Colonic mucosa (tissue), 4 donors: ENCODE data around the gene EPHB1. TPM values are rescaled to one million over a fixed set of nuclear protein-coding genes. Genes with fewer than 3 reads are reported as not detected.

Experiments used
- DNase-seq: peaks from one replicate; pipeline ENCODE4 v3.0.0-alpha.2; 2020
- H3K27ac ChIP-seq: fragments of 200-600 bp; one replicate; pipeline ENCODE4 v1.8.0; 2021
- H3K27me3 ChIP-seq: fragments of 200-600 bp; one replicate; pipeline ENCODE4 v1.8.0; 2021
- H3K36me3 ChIP-seq: fragments of 200-600 bp; one replicate; pipeline ENCODE4 v1.8.0; 2021
- H3K4me1 ChIP-seq: fragments of 200-600 bp; one replicate; pipeline ENCODE4 v1.8.0; 2021; ENCODE audit warnings: mild to moderate bottlenecking
- H3K4me3 ChIP-seq: fragments of 200-600 bp; one replicate; pipeline ENCODE4 v1.8.0; 2021
- H3K9ac ChIP-seq, 2 donors: one replicate each; pipeline ENCODE4 v1.7.0; 2013; ENCODE audit warnings: control low read depth in 2 of 2, low read depth in 2 of 2, low read length in 2 of 2
- H3K9me3 ChIP-seq: fragments of 200-600 bp; one replicate; pipeline ENCODE4 v1.8.0; 2021
- intact Hi-C: fragments of 100-400 bp; cut with DNase I; formaldehyde crosslinking; loops from one replicate; pipeline ENCODE4 v1.14.1; 2022
- total RNA-seq, 2 donors: library from RNA; stranded (reverse); fragmentation: NEBNext Ultra II Directional in 1 of 2; extraction: Animal tissue kit (Norgen Biotek cat#: 25700) in 1 of 2; gene quantifications; one replicate each; pipeline ENCODE4 v1.2.1, GENCODE V29; 2021
- TF ChIP-seq, protein P1 (sequence below): fragments of 200-600 bp; IDR thresholded peaks from one replicate; pipeline ENCODE4 v1.8.0; 2022; ENCODE audit warnings: antibody characterized with exemption, mild to moderate bottlenecking
- donor health status: healthy.
- donor health status: DM: no; HTN: no; CAD: no.
- donor health status: DM: no; HTN: no; CAD: no.

Gene EPHB1
- total RNA-seq, 2 donors from 2014 or later = 0.40 to 0.74 TPM

DNA sequence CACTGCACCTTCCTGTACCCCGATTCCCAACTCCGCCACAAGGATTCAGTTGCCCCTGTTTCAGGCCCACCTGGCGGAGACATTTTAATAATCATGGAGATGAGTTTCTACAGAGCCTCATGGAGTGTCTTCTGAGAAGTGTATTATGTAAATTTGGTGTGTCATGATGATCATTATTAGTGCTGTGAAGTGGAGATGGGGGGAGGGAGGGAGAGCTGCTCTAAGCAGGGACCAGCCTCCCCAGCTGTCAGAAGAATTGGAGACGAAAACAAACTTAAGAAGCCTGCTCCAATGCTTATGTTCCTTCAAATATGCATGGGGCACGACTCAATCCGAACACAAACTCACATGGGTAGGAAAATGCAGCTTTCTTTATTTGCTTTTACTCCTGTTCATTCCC, 127.8 kb downstream of the EPHB1 start:
- Histone ChIP-seq H3K27ac (no peak overlapping the region), H3K4me3 (no peak overlapping the region)

DNA sequence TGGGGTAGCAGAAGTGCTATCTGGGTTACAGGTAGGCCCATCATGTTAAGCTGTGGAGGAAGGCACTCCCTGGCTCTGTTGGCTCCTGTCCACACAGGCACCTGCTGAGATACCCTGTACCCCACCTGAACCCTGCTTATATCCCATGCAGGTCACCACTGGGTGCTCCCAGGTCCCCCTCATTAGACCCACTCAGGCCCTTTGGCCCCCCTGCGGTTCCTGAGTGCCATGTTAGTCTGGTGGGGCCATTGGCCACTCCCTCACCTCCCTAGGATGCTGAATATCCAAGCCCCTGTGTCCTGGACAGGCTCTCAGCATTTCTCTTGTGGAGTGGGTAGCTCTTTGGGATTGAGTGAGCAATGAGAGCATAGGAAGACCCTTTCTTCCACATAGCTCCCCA, 128.2 kb downstream of the EPHB1 start:
- H3K27ac ChIP-seq = no peak overlapping the region
- DNase-seq = no peak
- no peaks in the 10 kb centered on the region for H3K4me1 ChIP-seq
- H3K9me3 ChIP-seq = no peaks in the 10 kb centered on the region
- TF ChIP-seq, protein P1, sequence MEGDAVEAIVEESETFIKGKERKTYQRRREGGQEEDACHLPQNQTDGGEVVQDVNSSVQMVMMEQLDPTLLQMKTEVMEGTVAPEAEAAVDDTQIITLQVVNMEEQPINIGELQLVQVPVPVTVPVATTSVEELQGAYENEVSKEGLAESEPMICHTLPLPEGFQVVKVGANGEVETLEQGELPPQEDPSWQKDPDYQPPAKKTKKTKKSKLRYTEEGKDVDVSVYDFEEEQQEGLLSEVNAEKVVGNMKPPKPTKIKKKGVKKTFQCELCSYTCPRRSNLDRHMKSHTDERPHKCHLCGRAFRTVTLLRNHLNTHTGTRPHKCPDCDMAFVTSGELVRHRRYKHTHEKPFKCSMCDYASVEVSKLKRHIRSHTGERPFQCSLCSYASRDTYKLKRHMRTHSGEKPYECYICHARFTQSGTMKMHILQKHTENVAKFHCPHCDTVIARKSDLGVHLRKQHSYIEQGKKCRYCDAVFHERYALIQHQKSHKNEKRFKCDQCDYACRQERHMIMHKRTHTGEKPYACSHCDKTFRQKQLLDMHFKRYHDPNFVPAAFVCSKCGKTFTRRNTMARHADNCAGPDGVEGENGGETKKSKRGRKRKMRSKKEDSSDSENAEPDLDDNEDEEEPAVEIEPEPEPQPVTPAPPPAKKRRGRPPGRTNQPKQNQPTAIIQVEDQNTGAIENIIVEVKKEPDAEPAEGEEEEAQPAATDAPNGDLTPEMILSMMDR = no peak
- no peak overlapping the region for H3K9ac ChIP-seq
- H3K36me3 ChIP-seq = no peaks in the 10 kb centered on the region
- no peaks in the 10 kb centered on the region for H3K27me3 ChIP-seq
- intact Hi-C loops = no loop called here
- no peak overlapping the region for H3K4me3 ChIP-seq

More for the DNA sequence above, 127.8 kb downstream of the EPHB1 start:
- TF ChIP-seq, protein P1 = no peak
- no peaks in the 10 kb centered on the region for H3K36me3 ChIP-seq
- H3K9me3 ChIP-seq = no peaks in the 10 kb centered on the region
- no peaks in the 10 kb centered on the region for H3K4me1 ChIP-seq
- H3K27me3 ChIP-seq = no peaks in the 10 kb centered on the region
- no peak overlapping the region for H3K9ac ChIP-seq
- intact Hi-C loops = no loop called here
- no peak for DNase-seq

DNA sequence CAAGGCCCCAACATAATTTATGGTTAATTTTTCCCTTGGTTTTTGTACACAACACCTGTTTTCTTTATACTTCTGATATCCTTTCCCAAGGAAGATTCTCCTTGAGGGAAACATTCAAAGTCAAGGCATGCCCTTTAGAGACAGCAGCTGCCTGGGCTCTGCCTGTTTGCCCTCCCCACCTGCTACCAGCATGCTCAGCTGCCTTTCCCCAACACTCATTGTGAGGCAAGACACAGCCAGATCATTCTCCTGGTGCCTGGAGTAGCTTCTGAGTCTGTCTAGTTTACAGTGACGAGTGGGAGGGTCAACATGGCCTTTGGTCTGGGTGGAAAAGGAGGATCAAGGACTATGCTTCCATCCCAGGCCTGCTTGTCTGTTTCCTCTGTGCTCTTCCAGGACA, 132.5 kb downstream of the EPHB1 start:
- TF ChIP-seq, protein P1 = no peak
- DNase-seq = no peak
- intact Hi-C loops = no loop called here
- H3K36me3 ChIP-seq = no peaks in the 10 kb centered on the region
- H3K9me3 ChIP-seq = no peaks in the 10 kb centered on the region
- H3K27me3 ChIP-seq = no peaks in the 10 kb centered on the region
- H3K27ac ChIP-seq = no peak overlapping the region
- no peak overlapping the region for H3K9ac ChIP-seq
- no peaks in the 10 kb centered on the region for H3K4me1 ChIP-seq
- H3K4me3 ChIP-seq = no peak overlapping the region

DNA sequence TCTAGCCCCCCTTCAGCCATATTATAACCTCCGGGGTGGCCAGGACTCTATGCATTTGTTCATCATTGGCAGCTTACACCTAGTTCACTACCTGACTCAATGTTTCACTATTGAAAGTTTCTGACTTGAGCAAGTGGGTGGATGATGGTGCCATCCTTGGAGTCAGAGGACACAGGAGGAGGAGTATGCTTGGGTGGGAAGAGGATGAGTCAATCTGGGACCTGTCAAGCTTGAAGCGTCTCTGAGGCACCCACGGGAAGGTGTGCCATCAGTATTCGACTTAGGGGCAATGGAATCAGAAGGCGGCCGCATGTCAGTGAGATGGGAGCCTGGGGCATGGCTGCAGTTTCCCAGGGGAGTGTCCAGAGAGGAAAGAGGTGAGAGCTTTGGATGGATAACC, 133.3 kb downstream of the EPHB1 start:
- H3K36me3 ChIP-seq = no peaks in the 10 kb centered on the region
- H3K4me3 ChIP-seq = no peak overlapping the region
- H3K4me1 ChIP-seq = no peaks in the 10 kb centered on the region
- intact Hi-C loops = no loop called here
- no peak overlapping the region for H3K27ac ChIP-seq
- no peaks in the 10 kb centered on the region for H3K9me3 ChIP-seq
- no peak for DNase-seq
- TF ChIP-seq, protein P1 = no peak
- no peak overlapping the region for H3K9ac ChIP-seq
- H3K27me3 ChIP-seq = no peaks in the 10 kb centered on the region

DNA sequence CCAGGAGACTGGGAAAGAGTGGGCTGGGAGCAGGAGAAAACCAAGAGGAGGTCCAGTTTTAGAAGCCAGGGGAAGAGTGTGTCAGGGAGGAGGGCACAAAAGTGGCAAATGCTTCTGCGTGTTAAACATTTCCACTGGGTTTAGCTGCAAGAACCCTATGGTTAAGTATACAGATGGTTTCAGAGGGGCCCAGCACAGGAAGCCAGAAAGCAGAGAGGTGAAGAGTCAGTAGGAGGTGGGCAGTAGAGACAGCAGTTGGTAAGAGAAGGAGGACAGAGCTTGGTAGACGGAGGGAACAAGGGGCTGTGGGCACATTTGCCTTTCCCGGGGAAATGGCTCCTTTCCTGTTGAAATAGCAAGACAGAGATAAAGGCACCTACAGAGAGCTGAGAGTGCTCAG, 133.8 kb downstream of the EPHB1 start:
- intact Hi-C loops = no loop called here
- TF ChIP-seq, protein P1 = no peak

DNA sequence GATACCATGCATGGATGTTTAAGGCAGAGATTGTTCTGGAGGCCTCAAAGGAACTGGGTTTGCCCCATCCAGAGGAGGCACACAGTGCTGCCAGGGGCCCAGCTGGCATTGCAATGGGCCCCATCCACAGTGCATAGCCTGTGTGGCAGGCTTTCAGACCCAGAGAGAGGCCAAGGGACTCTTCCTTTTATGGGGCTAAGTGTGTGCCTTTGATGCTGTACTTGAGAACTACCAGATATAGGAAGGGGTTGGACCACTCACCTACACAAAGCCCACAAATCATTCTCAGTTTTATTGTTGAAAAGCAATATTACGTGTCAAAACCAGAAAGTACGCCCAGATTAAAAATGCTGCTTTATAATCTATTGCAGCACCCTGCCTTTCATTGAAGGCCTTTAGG, 134.9 kb downstream of the EPHB1 start:
- H3K4me1 ChIP-seq = no peaks in the 10 kb centered on the region
- H3K36me3 ChIP-seq = no peaks in the 10 kb centered on the region
- TF ChIP-seq, protein P1 = no peak
- H3K27ac ChIP-seq = no peak overlapping the region
- H3K9ac ChIP-seq = no peak overlapping the region
- H3K9me3 ChIP-seq = no peaks in the 10 kb centered on the region
- no peak for DNase-seq
- intact Hi-C loops = no loop called here
- no peaks in the 10 kb centered on the region for H3K27me3 ChIP-seq
- H3K4me3 ChIP-seq = no peak overlapping the region

More for the DNA sequence above, 133.8 kb downstream of the EPHB1 start:
- Histone ChIP-seq H3K36me3 (no peaks in the 10 kb centered on the region), H3K4me1 (no peaks in the 10 kb centered on the region), H3K4me3 (no peak overlapping the region), H3K27me3 (no peaks in the 10 kb centered on the region), H3K9me3 (no peaks in the 10 kb centered on the region), H3K9ac (no peak overlapping the region), H3K27ac (no peak overlapping the region)
- DNase-seq = no peak
